H1 (cell line): ENCODE data around the gene SERGEF. TPM values are rescaled to one million over a fixed set of nuclear protein-coding genes. Genes with fewer than 3 reads are reported as not detected.
A peak's percentile ranks its signal among the peaks of the same experiment; 100 is the strongest.

Experiments used
- ASH2L ChIP-seq: fragments of 200-600, 300-600 bp; sonication (generic); IDR thresholded peaks from one replicate; pipeline ENCODE4 v1.7.1; 2017; ENCODE audit warnings: low read length
- ATF3 ChIP-seq: IDR thresholded peaks from 2 replicates; pipeline ENCODE4 v1.6.1; 2011; ENCODE audit warnings: low read depth, mild to moderate bottlenecking, low read length; ENCODE audit not compliant: insufficient read depth
- CBX5 ChIP-seq: fragments of 300-800, 300-1000 bp; sonication (generic); IDR thresholded peaks from 2 replicates; pipeline ENCODE4 v1.7.1; 2016; ENCODE audit warnings: antibody characterized with exemption, low read length, low read depth
- CEBPB ChIP-seq: IDR thresholded peaks from 2 replicates; pipeline ENCODE4 v1.6.1; 2012; ENCODE audit warnings: low read depth, low read length
- HDAC2 ChIP-seq, 2 experiments: fragments of 300-600 bp in 1 of 2; sonication (generic) in 1 of 2; IDR thresholded peaks; 2 replicates each; pipeline ENCODE4 v1.6.1; 2011 to 2012; ENCODE audit warnings: low read depth in 2 of 2, low read length in 2 of 2, mild to moderate bottlenecking in 2 of 2, moderate library complexity in 2 of 2, borderline replicate concordance in 1 of 2, inconsistent platforms in 1 of 2
- HDAC6 ChIP-seq: IDR thresholded peaks from one replicate; pipeline ENCODE4 v1.7.1; 2012; ENCODE audit warnings: low read depth, mild to moderate bottlenecking, inconsistent platforms, low read length, moderate library complexity
- KDM1A ChIP-seq: fragments of 200-600, 300-600 bp; sonication (generic); IDR thresholded peaks from 2 replicates; pipeline ENCODE4 v1.7.1; 2016; ENCODE audit warnings: mild to moderate bottlenecking, low read length, borderline replicate concordance
- MAFK ChIP-seq: IDR thresholded peaks from 2 replicates; pipeline ENCODE4 v1.6.1; 2012; ENCODE audit warnings: low read depth, mild to moderate bottlenecking, improper control_type of control experiment, low read length
- POLR2AphosphoS5 ChIP-seq: IDR thresholded peaks from 2 replicates; pipeline ENCODE4 v1.6.1; 2011; ENCODE audit warnings: low read depth, low read length
- polyA plus RNA-seq, 7 experiments: library from polyadenylated mRNA; depleted of rRNA in 3 of 7; stranded (reverse) in 5 of 7; unstranded in 2 of 7; fragments of >200 nt in 5 of 7; fragments of 200-250 nt in 2 of 7; gene quantifications; 1 replicate in 5 of 7; 2 replicates in 1 of 7; 4 replicates in 1 of 7; pipeline versions ENCODE4 v1.2.1 to v1.2.3, GENCODE V29; 2011 to 2013; ENCODE audit warnings: missing spikeins in 2 of 7, mixed read lengths in 2 of 7
- total RNA-seq: library from RNA; stranded (reverse); fragmentation: NEBNext Ultra II Directional; extraction: Animal tissue kit (Norgen Biotek cat#: 25700); gene quantifications from 2 replicates; pipeline ENCODE4 v1.2.1, GENCODE V29; 2021
- TF ChIP-seq, protein P1 (sequence below), 3 experiments: IDR thresholded peaks; 1 replicate in 2 of 3; 2 replicates in 1 of 3; pipeline versions ENCODE4 v1.5.1 to v1.6.1; 2011; ENCODE audit warnings: low read length in 3 of 3, mild to moderate bottlenecking in 3 of 3, inconsistent platforms in 2 of 3, low read depth in 1 of 3, moderate library complexity in 1 of 3; ENCODE audit not compliant: insufficient read depth in 1 of 3; ENCODE audit errors: control extremely low read depth in 1 of 3

SERGEF gene
- total and polyA plus RNA-seq, 2 of the 8 experiments (the other 6 are each of a cell fraction or from before 2014, with no cell fraction given) = 16.6 to 28.8 TPM

GRCh38 chr11:17972987-17973386 is 39.9 kb downstream of the SERGEF start (continued):
- TF ChIP-seq, protein P1, sequence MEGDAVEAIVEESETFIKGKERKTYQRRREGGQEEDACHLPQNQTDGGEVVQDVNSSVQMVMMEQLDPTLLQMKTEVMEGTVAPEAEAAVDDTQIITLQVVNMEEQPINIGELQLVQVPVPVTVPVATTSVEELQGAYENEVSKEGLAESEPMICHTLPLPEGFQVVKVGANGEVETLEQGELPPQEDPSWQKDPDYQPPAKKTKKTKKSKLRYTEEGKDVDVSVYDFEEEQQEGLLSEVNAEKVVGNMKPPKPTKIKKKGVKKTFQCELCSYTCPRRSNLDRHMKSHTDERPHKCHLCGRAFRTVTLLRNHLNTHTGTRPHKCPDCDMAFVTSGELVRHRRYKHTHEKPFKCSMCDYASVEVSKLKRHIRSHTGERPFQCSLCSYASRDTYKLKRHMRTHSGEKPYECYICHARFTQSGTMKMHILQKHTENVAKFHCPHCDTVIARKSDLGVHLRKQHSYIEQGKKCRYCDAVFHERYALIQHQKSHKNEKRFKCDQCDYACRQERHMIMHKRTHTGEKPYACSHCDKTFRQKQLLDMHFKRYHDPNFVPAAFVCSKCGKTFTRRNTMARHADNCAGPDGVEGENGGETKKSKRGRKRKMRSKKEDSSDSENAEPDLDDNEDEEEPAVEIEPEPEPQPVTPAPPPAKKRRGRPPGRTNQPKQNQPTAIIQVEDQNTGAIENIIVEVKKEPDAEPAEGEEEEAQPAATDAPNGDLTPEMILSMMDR (IDR thresholded peaks at IDR 0.05; ENCODE audit: control extremely low read depth in 1 of 3, insufficient read depth in 1 of 3, low read depth in 1 of 3, low read length in 3 of 3) = peak; percentile 91 to 98 (median 97)
- TF ChIP-seq MAFK (no peak), CEBPB (no peak), CBX5 (no peak), ATF3 (no peak), POLR2AphosphoS5 (no peak), ASH2L (no peak), KDM1A (no peak), HDAC2 (IDR thresholded peaks at IDR 0.05; ENCODE audit: borderline replicate concordance in 1 of 2, low read depth in 2 of 2, low read length in 2 of 2) (no peak), HDAC6 (no peak)
- TF ChIP-seq, all 59 proteins: peak for 4
